B cell (primary cell): ENCODE measurements around the gene LPIN2.

Experiments used
- EZH2 ChIP-seq: IDR thresholded peaks from 2 replicates; pipeline ENCODE4 v1.6.1; 2012; ENCODE audit warnings: borderline replicate concordance, low read depth, mild to moderate bottlenecking, moderate library complexity, low read length; ENCODE audit not compliant: insufficient read depth, poor library complexity, severe bottlenecking
- TF ChIP-seq, protein P1 (sequence below): fragments of 200-600 bp; IDR thresholded peaks from one replicate; pipeline ENCODE4 v1.8.0; 2022; ENCODE audit warnings: antibody characterized with exemption, mild to moderate bottlenecking

DNA sequence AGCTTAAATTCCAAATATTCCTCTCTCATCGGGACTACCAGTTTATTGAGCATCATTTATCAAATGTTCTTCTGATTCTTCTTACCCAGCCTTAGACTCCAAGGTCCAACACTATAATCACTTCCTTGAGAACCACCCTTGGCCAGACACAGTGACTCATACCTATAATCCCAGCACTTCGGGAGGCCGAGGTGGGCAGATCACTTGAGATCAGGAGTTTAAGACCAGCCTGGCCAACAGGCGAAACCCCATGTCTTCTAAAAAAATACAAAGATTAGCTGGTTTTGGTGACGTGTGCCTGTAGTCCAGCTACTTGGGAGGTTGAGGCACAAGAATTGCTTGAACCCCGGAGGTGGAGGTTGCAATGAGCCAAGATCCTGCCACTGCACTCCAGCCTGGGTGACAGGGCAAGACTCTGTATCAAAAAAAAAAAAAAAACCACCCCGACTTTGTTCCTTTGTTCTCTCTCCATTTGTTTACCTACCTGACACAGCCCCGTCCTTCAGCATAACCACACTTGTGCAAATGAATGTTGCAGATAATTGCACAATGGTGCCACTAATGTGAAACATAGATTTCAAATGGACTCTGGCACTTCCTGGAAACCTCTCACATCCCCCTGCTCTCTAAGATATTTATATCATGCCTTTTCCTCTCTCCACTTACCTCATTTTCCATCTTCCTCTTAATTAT is 38.9 kb upstream of the LPIN2 start:
- TF ChIP-seq, protein P1, sequence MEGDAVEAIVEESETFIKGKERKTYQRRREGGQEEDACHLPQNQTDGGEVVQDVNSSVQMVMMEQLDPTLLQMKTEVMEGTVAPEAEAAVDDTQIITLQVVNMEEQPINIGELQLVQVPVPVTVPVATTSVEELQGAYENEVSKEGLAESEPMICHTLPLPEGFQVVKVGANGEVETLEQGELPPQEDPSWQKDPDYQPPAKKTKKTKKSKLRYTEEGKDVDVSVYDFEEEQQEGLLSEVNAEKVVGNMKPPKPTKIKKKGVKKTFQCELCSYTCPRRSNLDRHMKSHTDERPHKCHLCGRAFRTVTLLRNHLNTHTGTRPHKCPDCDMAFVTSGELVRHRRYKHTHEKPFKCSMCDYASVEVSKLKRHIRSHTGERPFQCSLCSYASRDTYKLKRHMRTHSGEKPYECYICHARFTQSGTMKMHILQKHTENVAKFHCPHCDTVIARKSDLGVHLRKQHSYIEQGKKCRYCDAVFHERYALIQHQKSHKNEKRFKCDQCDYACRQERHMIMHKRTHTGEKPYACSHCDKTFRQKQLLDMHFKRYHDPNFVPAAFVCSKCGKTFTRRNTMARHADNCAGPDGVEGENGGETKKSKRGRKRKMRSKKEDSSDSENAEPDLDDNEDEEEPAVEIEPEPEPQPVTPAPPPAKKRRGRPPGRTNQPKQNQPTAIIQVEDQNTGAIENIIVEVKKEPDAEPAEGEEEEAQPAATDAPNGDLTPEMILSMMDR: no peak
- TF ChIP-seq EZH2: no peak
